Medulla oblongata (tissue), 1 donor: ENCODE results near the gene USP9Y.
A peak's percentile ranks its signal among the peaks of the same experiment; 100 is the strongest.

ENCODE experiments used
- DNase-seq: peaks from one replicate; pipeline ENCODE4 v3.0.0-alpha.2; 2015; ENCODE audit errors: extremely low spot score

The USP9Y gene

DNA sequence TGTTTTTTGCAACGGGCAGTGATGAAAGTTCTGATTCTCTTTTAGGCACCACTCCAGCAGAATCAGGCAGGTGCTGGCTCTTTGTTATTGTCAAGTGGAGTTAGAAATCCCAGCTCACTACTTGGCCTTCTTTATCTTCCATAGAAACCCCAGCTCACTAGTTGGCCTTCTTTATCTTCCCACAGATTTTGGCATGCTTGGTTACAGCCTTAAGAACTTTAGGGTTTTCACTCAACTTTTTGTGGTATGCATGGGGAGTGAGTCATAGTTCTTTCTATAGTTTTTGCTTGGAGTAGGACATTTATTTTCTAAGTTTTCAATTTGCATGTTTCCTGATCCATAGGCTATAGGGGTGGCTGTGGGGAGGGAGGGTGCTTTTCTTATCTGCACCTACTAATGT lies 55.0 kb downstream of the USP9Y start:
- no peak for DNase-seq

DNA sequence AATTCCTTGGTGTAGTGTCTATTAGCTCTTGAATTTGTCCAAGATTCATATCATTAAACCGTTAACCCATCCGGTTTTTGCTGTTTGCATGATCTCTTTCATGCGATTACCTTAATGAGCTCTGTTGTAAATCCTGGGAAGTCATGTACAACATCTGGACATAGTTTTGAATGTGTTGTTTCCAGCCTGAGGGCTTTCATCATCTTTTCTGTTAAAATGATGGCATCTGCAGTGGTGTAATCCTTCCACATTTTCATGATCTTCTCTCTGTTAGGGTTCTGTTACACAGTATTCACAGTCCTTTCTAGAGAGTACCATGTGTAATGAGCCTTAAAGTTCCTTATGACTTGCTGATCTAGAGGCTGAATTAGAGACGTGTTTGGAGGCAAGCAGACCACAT lies 64.9 kb downstream of the USP9Y start:
- DNase-seq, result no peak

DNA sequence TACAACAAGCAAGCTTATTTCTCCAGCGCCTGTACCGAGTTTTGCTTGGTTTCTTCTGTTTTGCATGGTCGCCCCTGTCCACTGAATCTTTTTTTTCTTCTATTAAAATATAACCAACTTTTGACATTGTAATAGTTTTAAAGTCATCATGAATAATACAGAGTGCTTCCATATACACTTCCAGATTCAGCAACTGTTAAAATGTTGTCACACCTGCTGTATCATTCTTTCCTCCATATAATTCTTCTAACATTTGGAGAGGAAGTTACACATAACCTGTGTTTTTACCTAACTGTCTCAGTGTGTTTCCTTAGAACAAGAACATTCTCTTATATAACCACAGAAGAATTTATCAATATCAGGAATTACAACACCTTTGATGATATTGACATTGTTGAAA lies 83.5 kb downstream of the USP9Y start:
- DNase-seq, result no peak

DNA sequence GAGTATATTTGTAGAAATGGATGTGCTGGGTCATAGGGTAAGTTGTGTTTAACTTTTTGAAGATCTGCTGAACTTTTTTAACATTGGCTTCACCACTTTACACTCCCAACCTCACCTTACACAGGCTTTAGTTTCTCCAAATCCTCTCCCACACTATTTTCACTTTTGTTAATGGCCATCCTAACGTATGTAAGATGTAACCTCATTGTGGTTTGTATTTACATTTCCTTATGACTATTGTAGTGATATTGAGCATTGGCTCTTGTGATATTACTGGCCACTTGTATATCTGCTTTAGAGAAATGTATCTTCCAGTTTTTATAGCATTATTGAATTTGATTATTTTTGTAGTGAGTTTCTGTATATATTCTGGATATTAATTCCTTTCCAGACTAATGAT lies 93.0 kb downstream of the USP9Y start:
- DNase-seq, result no peak

DNA sequence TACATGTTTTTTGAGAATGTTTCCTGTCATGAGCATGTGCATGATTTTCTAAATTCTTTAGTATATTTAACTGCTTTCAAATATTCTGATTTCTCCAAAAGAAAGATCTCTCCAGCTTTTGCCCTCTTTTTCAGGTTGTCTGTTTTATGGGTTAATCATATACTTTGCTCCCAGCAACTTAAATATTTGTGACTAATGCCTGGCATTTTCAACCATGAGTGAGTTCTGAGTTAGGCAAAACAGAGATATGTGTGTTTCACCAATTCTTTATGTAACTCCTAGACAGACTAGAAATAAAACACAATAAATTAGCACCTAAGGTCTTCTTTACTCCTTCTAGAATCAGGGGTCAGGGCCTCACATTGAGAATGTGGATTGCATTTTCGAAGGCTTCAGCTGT lies 107.0 kb downstream of the USP9Y start:
- no peak for DNase-seq

DNA sequence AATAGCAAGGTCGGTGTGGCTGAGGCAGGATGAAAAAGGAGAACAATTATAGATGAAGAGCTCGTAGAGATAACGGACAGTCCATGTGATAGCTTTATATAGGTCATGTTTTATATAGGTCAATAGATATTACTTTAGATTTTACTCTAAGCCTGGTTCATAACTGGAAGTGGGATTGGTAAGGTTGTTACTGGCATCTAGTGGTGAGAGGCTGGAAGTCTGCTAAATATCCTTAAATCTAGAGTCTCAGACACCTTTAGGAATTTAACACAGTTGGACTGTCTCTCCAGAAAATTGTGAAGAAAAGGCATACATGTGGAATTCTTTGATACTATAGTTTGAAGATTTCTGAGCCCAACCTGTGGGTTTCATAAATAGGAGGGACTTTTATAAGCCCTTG lies 108.0 kb downstream of the USP9Y start:
- DNase-seq, result peak; percentile 4

DNA sequence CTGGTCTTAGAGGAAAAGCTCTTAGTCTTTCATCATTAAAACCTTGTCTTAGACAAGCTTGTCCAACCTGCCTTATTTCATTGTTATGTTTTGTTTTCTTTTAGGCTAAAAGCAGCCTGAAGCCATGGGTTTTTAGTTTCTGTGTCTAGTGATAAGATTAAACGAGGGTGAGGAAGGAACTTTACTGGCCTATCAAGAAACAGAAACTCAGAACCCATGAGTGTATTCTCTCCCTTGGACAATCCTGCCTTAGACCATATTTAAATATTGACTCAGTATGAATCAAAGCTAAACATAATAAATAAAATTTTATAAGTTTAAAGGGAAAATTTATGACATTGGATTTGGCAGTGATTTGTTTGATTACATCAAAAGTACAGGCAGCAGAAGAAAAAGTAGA lies 122.4 kb downstream of the USP9Y start:
- DNase-seq, result no peak

DNA sequence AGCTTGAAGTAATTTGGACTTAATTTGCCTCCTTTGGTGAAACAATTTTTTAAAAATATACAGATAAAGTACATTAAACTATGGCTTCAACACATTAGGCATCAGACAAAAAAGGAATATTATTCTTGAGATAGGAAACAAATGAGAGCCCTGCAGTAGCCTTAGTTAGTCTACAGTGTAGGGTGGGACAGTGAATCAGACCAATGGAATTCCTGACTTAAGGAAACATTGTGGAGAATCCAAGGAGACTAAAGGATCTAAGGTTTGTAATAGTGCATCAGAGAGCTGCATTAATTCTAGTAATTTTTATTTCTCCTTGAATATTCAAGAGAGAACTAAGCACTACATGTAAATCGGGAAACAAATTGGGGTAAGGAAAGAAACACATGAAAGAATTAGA lies 125.8 kb downstream of the USP9Y start:
- DNase-seq, result no peak

DNA sequence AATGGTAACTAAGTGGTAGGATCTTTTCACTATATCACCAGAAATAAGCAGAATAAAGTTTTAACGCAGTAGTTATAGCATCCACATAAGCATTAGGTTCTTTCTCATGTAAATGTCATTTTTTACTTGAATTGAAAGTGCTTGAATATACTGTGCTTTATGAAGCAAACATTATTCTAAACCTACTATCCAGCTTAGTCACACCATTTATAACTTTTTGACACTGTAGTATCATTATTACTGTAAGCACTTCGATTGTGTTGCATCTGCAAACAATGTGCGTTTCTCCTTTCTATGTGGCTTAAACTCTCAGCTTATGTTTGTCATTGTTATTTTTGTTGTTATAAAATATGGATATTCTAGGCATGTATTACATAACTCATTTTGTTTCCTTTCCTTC lies 132.3 kb downstream of the USP9Y start:
- DNase-seq, result no peak

DNA sequence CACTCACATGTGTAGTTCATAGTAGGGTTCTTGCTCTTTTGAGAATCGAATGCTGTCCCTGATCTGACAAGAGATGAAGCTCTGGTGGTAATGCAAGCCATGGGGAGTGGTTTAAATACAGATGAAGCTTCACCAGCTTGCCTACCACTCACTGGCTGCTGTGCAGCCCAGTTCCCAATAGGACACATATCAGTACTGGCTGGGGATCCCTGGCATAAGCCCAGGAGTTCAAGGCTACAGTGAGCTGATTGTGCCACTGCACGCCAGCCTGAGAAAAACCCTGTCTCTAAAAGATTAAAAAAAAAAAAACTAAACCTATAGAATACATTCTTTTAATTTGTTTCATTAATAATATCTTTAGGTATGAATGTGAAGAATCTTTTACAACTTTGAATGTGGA lies 136.5 kb downstream of the USP9Y start:
- DNase-seq, result peak; percentile 7

DNA sequence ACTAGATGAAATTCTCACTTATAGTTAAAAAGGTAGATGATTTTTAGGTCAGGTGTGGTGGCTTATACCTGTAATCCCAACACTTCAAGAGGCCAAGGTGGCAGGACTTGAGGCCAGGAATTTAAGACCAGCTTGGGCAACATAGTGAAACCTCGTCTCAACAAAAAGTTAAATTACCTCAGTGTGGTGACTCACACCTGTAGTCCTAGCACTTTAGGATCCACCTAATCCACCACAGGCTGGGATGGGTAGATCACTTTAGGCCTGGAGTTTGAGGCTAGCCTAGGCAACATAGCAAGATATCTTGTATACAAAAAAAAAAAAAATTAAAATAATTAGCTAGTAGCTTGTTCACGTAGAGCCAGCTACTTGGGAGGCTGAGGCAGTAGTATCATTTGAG lies 140.3 kb downstream of the USP9Y start:
- DNase-seq, result no peak

DNA sequence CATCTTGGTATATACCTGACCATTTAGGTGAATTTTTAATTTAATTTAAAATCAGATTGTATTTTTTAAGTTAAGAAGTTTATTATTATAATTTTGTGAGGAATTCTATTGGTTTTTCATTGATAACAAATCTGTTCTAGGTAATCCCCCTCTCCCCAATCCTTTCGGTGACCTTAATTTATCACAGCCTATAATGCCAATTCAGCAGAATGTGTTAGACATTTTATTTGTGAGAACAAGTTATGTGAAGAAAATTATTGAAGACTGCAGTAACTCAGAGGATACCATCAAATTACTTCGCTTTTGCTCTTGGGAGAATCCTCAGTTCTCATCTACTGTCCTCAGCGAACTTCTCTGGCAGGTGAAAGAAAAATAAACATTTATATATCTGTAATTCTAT lies 145.8 kb downstream of the USP9Y start:
- no peak for DNase-seq

DNA sequence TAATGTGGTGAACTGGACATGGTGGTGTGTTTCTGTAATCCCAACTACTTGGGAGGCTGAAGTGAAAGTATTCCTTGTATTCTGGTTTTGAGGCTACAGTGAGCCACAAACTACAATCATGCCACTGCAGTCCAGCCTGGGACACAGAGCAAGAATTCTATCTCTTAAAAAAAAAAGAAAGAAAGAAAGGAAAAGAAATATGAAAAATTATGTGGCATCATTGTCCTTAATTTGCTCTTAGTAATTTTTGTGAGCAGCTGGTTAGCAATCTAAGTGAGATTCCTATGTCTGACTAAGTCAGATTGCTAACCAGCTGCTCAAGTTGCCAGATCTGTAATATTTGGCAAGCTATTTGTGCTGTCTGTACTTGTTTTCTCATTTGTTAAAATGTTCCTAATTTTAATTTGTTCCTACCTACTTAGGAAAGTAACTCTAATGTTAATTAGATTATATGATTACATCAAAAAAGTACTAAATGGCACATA lies 154.8 kb downstream of the USP9Y start:
- no peak for DNase-seq

DNA sequence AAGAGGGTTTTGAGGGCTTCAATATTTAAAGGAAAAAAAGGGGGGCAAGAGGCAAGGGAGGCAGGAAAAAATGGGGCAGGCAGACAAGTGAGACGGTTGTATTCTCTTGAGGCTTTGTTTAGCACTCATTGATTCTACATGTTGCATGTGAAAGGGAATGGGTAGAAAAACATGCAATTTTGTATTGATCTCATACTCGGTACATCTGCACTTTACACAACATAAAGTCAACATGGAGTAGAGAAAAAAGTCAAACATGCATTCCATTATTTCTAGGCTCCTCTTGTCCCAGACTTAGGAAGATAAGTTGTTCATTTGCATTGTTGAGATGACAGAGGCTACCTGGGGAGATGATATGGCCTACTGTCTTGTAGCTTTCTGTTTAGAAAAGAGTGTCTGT lies 166.9 kb downstream of the USP9Y start:
- no peak for DNase-seq

DNA sequence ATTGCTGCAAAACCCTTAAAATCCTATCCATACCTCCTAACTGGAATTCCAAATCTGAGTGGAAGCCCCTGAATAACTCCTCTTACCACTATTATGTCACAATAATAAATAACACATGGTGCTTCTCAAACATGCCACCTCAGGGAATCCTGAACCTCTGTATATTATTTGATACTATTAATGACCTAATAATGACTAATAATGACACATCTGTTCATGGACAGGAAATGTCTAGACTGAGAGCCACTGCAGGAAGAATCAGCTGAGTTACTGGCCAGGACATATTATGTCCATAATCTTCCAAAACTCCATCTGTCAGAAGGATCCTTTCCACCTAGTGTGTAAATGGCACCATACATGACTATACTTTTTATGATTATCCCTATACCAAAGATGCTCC lies 195.9 kb downstream of the USP9Y start:
- DNase-seq, result no peak

DNA sequence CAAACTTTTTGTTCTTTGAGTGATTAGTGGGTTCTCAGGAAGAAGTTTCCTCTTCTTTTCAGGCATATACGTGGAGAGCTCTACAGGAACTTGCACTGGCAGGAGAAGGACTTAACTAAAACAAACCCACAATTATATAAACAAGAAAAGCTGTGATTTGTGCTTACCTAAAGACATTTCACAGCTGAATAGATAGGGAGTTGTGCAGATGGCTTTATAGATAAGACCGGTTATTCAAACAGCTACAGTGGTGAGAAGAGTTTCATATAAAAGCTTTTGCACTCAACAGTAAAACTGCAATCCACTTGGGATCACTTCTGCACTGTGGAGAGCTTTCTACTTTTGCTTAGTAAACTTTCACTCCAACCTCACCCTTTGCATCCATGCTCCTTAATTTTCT lies 197.6 kb downstream of the USP9Y start:
- DNase-seq, result no peak

DNA sequence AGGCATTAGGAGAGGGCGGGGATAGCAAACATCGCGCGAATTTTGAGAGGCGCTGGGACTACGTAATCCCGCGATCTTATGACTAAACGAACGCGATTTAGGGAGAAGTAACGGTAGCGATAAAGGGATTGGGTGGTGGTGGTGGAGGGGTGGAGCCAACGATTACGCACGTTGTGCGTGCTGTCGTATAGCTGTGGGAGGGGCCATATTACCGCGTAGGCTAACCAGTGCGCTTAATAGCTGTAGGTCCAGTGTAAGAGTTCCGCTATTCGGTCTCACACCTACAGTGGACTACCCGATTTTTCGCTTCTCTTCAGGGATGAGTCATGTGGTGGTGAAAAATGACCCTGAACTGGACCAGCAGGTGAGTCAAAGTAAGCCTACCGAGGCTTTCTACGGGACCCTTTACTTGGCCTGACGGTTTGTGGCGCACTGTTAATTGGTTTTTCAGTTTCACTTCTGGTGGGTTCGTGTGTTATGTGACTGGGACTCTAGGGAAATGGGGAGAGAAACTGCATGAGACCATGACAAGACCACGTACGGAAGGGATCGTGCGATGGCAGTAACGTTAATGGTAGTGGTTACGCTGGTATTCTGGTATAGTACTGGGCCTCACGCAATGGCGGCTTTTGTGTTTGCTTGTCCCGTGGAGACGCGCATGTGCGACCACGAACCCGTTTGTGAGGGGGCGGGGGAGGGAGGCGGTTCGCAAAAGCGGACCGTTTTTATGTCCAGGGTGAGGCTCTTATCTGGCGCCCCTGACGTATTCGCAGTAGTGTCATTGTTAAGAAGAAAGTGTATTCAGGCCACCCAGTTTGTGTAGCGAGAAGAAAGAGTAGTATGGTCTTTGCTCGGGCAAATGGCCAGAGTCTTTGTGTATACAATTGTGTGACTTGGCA lies 203.8 kb downstream of the USP9Y start, which contains the start of gene DDX3Y:
TSS of gene DDX3Y (plus strand) at position 251 of the 899 bp plus-strand sequence. CDS start at position 320, 69 bp downstream.
- peak; percentile 95 for DNase-seq

DNA sequence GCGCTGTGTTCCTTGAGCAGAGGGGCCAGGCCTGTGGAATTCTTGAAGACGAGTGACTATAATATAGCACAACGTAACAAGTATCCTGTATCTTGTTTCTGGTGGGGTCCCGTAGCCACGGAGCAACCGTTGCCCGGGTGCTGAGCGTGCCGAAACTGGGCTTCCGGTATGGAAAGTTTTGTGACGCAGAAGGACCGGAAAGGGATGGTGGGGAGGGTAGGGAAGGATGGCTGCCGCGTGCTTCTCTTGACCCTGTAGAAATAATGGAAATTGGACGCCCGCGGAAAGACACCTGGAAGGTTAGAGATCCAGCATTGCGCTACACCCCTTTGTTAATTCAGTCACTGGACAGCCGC lies 204.5 kb downstream of the USP9Y start:
- DNase-seq, result peak; percentile 77

DNA sequence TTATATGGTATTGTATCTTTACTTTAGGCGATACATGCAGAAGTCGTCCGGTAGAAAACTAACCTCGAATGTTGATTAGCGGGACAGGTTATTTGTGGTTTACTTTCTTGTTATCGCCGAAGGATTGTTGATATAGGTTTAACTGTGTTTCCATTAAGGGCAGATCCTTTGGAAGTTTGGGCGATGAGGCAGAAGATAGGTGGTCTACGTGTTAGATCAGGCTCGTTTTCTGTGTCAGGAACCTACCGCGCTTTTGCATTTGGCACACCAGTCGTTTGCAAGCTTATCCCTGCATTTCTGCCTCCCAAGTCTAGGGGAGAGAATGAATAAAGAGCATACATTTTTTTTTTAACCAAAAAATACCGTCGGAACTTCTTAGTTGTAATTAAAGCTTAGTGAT lies 204.9 kb downstream of the USP9Y start:
- DNase-seq, result peak; percentile 13
